GM18499 (cell line): ENCODE data around the gene OGFR.

Source experiments
- ATAC-seq: cut with Tn5 transposase; IDR thresholded peaks from one replicate; pipeline ENCODE4 v1.9.1; 2021; ENCODE audit warnings: moderate number of reproducible peaks; ENCODE audit not compliant: insufficient read depth, unreplicated experiment

The OGFR gene

DNA sequence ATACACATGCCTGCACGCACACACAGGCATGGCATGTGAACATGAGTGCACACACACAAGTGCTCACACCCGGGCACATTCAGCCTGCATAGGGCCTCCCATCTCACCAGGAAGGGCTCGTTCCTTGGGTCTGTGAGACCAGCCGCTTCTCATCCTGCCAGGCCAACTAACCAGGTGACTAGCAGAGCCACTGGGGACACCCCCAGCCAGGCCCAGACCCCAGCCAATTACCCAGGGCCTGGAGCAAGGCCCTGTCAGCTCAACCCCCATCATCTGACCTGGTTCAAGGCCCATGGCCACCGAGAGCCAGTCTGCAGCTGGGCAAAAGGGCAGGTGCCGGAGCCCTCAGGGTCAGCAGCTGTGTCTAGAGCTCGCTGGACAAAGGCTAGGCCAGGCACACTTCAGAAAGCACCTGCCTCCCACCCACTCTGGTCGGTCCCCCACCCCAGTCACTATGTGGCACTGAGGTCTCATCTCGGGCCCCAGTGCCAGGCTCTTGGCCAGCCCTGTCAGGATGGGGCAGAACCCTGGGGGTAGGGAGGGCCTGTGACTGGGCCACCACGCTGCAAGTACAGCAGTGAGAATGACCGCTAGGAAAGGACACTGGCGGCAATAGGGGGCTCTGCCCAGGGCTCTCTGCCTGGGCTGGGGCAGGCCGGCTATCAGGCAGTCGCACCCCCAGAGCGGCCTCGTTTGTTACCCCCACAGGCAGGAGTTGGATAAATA, 35.1 kb upstream of the OGFR start:
- no peak for ATAC-seq

DNA sequence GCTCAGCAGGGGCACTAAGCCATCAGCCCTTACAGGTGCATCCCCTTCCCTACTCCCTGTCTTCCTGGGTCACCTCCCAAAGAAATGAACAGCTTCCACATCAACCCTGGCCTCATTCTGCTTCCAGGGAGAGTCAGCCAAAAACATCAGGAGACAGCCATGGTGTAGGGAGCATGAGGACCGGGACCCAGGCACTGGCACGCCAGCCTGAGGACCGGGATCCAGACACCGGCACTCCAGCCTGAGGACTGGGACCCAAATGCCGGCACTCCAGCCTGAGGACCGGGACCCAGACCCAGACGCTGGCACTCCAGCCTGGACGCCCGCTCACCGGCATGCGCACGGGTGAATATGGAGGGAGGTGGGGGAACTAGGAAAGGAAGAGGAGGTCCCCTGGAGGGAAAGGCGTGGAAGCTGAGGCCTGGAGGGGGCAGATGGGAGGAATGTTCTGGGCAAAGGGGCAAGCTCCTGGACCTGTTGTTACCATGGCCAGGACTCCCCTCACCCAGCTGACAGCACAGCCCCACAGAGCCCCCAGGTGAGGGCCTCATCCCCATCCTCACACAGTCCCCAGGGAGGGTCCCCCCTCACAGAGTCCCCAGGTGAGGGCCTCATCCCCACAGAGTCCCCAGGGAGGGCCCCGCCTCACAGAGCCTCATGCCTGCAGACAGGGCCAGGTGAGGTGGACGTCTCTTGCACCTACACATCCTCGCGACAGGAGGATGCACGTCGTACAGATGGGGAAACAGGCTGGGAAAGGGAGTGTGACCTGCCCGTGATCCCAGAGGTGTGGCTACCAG, 34.3 kb upstream of the OGFR start:
- no peak for ATAC-seq

DNA sequence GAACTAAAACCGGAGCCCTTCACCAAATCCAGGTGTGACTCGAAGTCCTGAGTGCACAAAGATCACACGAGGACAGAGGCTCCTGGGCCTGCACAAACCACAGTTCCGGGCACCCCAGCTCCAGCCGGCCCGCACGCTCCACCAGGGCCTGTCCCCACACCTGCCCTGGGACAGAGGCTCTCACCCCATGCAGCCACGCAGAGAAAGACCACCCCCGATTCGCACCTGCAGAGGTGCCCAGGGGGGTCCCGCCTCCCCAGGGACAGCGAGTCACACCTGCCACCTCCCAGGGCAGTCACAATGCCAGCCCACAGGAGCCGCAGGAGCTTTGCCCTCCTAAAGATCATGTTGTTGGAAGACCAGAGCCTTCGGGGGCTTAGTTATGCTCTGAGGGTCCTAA, 33.7 kb upstream of the OGFR start:
- ATAC-seq, result no peak

GRCh38 chr20:62771396-62772102, 33.1 kb upstream of the OGFR start:
- no peak for ATAC-seq

DNA sequence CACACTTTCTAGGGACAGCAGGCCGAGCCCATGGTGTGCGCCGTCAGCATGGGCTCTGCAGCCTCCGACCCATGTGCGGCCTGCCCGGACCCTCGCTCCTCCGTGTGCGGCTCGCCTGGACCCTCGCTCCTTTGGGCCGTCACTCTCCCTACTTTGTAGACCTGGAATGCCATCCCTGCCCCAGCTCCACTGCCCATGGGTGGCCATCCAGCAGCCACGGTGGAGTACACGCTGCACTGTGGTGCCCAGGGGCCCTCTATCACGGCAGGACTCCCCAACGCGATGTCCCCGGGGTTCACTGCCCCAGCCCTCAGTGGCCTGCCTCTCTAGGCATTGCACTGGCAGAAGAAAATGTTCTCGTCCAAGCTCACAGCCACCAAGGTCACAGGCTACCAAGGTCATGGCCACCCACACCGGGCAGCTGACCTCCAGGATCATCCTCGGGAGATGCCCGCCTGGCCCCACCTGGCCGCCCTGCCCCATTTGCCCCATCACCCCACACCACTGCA, 32.5 kb upstream of the OGFR start:
- no peak for ATAC-seq

DNA sequence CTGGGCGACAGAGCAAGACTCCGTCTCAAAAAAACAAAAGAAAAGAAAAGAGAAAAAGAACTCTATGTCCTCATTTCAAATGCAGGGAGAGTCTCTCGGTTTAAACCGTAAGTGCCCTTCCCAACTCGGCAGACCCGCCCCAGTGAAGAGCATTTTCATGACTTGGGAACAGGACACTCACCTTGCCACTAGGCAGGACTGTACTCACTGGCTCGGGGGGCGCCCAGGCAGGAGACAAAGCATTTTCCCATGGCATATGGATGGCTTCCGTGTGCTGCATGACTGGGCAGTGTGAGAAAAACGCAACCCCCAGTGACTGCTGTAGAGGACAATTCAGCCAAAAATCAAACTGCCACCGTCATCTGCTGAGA, 32.0 kb upstream of the OGFR start:
- ATAC-seq, result no peak

DNA sequence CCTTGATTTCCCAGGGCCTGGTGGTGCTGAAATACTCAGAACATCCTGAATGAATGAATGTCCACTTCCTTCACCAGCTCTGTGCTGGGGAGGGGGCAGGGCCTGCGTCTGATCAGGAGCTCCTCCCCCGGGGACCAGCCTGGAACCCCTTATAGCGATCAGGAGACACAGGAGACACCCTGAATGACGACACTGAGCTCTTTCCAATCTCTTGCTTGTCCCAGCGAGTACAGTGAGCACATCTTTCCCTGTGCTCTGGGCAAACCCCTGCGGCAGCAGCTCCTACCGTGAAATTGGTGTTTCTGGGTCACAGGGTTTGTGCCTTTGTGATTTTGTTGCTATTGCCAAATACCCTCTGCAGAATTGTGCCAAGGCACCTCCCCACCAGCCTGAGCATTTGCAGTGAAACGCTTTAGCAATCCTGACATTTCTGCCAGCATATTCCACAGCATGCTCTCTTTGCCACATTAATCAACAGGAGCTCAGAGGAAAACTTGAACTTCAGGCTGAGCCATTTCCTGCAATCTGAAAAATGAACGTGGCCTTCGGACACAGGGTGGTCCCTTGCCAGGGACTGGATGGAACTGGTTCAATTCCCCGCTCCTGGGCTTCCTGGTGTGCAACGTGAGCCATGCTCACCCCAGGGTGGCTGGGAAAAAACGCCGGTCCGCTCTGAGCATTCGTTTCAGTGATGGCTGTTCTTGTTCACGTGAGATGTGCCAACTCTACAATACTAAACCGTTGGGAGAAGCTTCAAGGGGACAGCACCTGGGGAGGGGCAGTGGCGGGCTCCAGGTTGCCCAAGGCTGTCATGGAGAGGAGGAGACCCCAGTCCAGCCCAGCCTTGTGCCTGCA, 31.4 kb upstream of the OGFR start:
- no peak for ATAC-seq

DNA sequence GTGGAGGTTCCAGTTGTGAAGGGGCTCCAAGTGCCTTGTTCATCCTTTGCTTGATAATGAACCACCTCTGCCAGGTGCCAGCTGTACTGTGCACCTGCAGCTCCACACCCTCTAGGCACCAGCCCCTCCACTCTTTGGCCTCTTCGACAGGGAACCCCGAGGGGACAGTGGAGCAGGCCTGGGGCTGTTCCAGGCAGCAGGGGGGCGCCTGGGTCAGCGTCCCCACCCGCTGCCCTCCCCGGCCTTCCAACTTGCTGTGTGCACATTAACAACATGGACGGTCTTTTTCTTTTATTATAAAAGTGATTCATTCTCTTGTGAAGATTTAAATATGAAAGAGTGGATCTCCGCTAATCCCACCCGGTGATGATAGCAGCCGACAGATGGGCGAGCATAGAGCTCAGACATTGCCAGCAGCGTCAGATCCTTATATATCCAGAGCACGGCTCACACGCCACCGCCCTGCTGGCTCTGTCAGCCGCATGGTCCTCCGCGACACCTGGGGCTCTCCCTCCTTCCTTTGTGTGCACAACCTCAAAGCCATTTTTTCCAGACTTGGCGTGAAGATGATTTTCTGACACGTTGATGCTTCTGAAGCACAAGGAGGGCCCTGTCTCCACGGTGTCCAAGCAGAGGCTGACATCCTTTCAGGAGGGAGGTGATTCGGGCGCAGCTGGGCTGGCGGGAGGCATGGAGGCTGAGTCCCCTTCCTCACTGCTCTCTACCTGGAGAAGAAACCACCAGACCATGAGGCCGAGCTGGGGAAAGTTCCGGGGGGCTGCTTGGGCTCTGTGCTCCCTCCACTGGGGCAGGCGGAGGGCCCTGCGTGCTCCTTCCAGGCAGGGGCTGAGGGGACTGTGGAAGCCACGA, 30.6 kb upstream of the OGFR start:
- ATAC-seq, result no peak

DNA sequence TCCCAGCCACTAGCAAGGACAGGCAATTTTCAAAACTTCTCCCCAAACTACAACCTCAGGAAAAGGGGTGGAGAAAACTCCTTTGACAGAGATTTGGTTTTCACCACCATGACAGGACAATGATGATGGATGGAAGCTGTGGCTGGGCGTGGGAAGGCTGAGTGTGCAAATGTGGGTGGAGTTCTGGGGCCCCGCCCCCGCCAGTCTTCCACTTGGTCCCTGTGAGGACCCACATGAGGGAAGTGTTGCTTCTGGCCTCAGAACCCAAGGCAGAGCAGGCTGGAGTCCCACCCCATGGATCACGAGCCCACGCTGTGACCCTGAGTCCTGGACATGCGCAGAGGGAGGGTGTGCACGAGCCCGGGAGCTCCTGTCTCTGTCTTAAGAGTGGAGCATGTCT, 29.9 kb upstream of the OGFR start:
- ATAC-seq, result no peak

GRCh38 chr20:62775206-62775605, 29.4 kb upstream of the OGFR start:
- no peak for ATAC-seq

DNA sequence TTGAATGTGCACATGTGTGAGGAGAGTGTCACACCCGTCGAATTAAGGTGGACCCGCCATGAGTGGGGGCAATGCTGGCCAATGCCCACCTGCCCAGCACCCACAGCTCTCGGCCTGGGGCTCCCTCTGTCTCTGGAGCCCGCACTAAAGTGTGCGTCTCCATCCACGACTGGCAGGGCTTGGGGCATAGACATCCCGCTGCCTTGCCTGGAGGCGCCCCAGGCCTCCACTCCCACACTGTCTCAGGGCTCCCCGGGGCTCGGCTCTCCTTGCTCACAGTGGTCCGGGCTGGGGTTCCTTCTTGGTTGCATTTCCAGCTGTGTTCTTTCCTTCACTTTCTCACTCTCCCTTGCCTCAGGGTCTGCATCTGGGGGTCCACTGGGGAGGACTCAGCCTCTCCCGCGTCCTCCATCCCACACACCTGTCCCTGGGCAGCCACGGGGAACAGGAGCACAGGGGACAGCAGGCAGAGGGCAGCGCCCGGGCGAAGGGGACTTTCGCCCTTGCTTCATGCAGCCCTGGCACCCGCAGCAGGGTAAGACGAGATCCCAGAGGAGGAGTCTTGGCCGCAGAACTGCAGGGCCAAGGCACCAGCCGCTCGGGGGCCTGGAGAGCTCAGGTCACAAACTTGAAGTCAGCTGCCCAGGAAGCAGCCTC, 28.5 kb upstream of the OGFR start:
- ATAC-seq, result no peak

- ATAC-seq, result no peak
These were observed 27.7 kb upstream of the OGFR start for GRCh38 chr20:62776692-62777527.

GRCh38 chr20:62777528-62777830, 27.2 kb upstream of the OGFR start:
- ATAC-seq, result no peak

GRCh38 chr20:62778058-62778457, 26.6 kb upstream of the OGFR start:
- ATAC-seq, result no peak

- ATAC-seq, result no peak
These were observed 25.8 kb upstream of the OGFR start for GRCh38 chr20:62778601-62779416.

GRCh38 chr20:62779417-62779685, 25.3 kb upstream of the OGFR start:
- ATAC-seq, result no peak

GRCh38 chr20:62780204-62780603, 24.4 kb upstream of the OGFR start:
- no peak for ATAC-seq

DNA sequence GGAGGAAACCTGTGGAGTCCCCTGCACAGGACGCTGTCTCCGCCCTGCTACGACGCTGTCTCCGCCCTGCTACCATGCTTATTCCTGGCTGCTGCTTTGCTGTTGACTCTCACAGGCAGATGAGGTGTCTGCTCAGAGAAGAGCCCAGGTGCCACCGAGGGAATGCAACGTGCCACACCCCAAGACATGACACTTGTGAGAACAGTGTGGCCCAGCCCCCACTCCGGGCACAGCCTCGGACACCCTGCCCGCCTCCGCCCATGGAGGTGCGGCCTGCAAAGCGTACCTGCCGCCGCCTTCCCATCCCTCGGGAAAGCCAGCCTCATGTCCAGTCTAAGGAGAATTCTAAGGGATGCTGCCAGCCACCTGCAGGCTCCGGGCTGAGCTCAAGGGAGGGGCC, 23.9 kb upstream of the OGFR start:
- ATAC-seq, result no peak
